Kidney (tissue), 14 donors: ENCODE results near the gene SMCO2. TPM values are rescaled to one million over a fixed set of nuclear protein-coding genes. Genes with fewer than 3 reads are reported as not detected.

Source experiments
- DNase-seq, 5 donors: peaks; one replicate each; pipeline ENCODE4 v3.0.0-alpha.2; 2013 to 2020
- FAIRE-seq: peaks from 2 replicates; lab custom pipeline; 2012; peaks lifted over from hg19 to GRCh38; lab: Jason Lieb, UNC
- H3K27ac ChIP-seq, 2 donors: one replicate each; pipeline ENCODE4 v1.7.0; 2013; ENCODE audit warnings: low read depth in 2 of 2, low read length in 2 of 2, inconsistent platforms in 1 of 2
- H3K27me3 ChIP-seq: one replicate; pipeline ENCODE4 v1.7.1; 2013; ENCODE audit warnings: low read length, inconsistent platforms; ENCODE audit not compliant: control insufficient read depth, insufficient read depth
- H3K36me3 ChIP-seq, 3 donors: one replicate each; pipeline versions ENCODE4 v1.7.0 to v1.7.1; 2013; ENCODE audit warnings: low read length in 3 of 3, control low read depth in 1 of 3, inconsistent platforms in 1 of 3; ENCODE audit not compliant: insufficient read depth in 3 of 3, control insufficient read depth in 2 of 3
- H3K4me1 ChIP-seq, 3 donors: one replicate each; pipeline versions ENCODE4 v1.7.0 to v1.7.1; 2013; ENCODE audit warnings: low read length in 3 of 3, inconsistent platforms in 1 of 3, low read depth in 1 of 3; ENCODE audit not compliant: control insufficient read depth in 2 of 3, insufficient read depth in 2 of 3
- H3K4me3 ChIP-seq, 3 donors: one replicate each; pipeline versions ENCODE4 v1.7.0 to v1.8.1; 2013; ENCODE audit warnings: low read length in 3 of 3, control low read depth in 1 of 3, inconsistent platforms in 1 of 3
- H3K9ac ChIP-seq, 3 donors: one replicate each; pipeline versions ENCODE4 v1.7.0 to v1.7.1; 2013; ENCODE audit warnings: low read length in 3 of 3, control low read depth in 1 of 3, inconsistent platforms in 1 of 3
- H3K9me3 ChIP-seq, 3 donors: one replicate each; pipeline versions ENCODE4 v1.7.0 to v1.7.1; 2013; ENCODE audit warnings: low read length in 3 of 3, control low read depth in 1 of 3, inconsistent platforms in 1 of 3; ENCODE audit not compliant: control insufficient read depth in 2 of 3, insufficient read depth in 1 of 3
- intact Hi-C: fragments of 100-400 bp; cut with DNase I; formaldehyde crosslinking; loops from one replicate; pipeline ENCODE4 v1.11.1; 2022
- polyA plus RNA-seq: library from polyadenylated mRNA; stranded (reverse); fragments of 350-450 nt; fragmentation: Illumina TruSeq; extraction: RNeasy Lipid Tissue Mini Kit (QIAGEN cat#74804); gene quantifications from one replicate; pipeline ENCODE4 v1.2.3, GENCODE V29; 2014; ENCODE audit warnings: low read depth, low replicate concordance; ENCODE audit not compliant: insufficient read depth
- total RNA-seq: library from RNA; stranded (reverse); fragmentation: NEBNext Ultra II Directional; extraction: Animal tissue kit (Norgen Biotek cat#: 25700); gene quantifications from one replicate; pipeline ENCODE4 v1.2.1, GENCODE V29; 2021
- TF ChIP-seq, protein P1 (sequence below): IDR thresholded peaks from 3 replicates; pipeline ENCODE4 v1.5.1; 2012; ENCODE audit warnings: mild to moderate bottlenecking, moderate library complexity, borderline replicate concordance; ENCODE audit not compliant: insufficient read depth; ENCODE audit errors: extremely low read depth
- donor health status: control.
- donor health status: control.
- donor health status: control.
- donor health status: control.
- donor health status: control.
- donor health status: DM: yes; HTN: yes; CAD: no.
- donor health status: Normal renal cell carcinoma (clear cell type).

The SMCO2 gene
- total and polyA plus RNA-seq, 2 donors from 2014 or later, result 0.38 TPM; not detected in 1

DNA sequence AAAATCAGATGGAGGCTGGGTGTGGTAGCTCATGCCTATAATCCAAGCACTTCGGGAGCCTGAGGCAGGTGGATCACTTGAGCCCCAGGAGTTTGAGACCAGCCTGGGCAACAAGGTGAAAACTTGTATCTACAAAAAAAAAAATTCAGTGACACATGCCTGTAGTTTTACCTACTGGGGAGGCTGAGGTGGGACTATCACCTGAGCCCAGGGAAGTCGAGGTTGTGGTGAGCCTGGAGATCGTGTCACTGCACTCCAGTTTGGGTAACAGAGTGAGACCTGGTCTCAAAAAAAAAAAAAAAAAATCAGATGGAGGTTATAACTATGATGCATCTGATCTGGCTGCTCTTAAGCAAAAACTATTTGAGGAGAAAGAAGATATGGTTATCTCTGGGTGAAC is 50.9 kb downstream of the SMCO2 start:
- Histone ChIP-seq H3K27me3 (no peaks in the 10 kb centered on the region), H3K36me3 (no peaks in the 10 kb centered on the region), H3K4me1 (no peaks in the 10 kb centered on the region), H3K9ac (no peak overlapping the region), H3K9me3 (no peaks in the 10 kb centered on the region), H3K27ac (no peak overlapping the region), H3K4me3 (no peak overlapping the region)
- no peak for FAIRE-seq
- DNase-seq, result no peak
- TF ChIP-seq, protein P1, sequence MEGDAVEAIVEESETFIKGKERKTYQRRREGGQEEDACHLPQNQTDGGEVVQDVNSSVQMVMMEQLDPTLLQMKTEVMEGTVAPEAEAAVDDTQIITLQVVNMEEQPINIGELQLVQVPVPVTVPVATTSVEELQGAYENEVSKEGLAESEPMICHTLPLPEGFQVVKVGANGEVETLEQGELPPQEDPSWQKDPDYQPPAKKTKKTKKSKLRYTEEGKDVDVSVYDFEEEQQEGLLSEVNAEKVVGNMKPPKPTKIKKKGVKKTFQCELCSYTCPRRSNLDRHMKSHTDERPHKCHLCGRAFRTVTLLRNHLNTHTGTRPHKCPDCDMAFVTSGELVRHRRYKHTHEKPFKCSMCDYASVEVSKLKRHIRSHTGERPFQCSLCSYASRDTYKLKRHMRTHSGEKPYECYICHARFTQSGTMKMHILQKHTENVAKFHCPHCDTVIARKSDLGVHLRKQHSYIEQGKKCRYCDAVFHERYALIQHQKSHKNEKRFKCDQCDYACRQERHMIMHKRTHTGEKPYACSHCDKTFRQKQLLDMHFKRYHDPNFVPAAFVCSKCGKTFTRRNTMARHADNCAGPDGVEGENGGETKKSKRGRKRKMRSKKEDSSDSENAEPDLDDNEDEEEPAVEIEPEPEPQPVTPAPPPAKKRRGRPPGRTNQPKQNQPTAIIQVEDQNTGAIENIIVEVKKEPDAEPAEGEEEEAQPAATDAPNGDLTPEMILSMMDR, result no peak
- intact Hi-C loops, result no loop called here

DNA sequence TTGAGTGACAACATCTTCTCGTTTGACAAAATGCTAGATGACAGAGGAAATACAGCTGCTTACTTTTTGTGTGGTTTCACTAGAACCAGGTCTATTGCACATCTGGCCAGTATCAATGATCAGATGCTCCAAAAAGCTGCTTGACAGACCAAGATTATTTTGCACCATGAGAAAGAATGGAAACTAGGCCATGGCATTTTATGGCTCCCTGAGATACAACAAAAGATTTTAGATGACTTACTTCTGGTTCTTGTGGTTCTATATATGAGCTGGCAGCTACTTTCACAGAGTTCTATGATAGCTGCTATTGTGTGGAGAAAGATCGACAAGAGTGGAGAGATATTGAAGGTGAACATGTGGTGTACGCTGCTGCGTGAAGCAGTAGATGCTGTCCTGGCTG is 51.6 kb downstream of the SMCO2 start:
- intact Hi-C loops, result no loop called here
- FAIRE-seq (no peak), DNase-seq (no peak)
- H3K9me3 ChIP-seq, result no peaks in the 10 kb centered on the region
- H3K4me3 ChIP-seq, result no peak overlapping the region
- H3K27ac ChIP-seq, result no peak overlapping the region
- TF ChIP-seq, protein P1, result no peak
- no peaks in the 10 kb centered on the region for H3K27me3 ChIP-seq
- no peaks in the 10 kb centered on the region for H3K4me1 ChIP-seq
- no peaks in the 10 kb centered on the region for H3K36me3 ChIP-seq
- H3K9ac ChIP-seq, result no peak overlapping the region

DNA sequence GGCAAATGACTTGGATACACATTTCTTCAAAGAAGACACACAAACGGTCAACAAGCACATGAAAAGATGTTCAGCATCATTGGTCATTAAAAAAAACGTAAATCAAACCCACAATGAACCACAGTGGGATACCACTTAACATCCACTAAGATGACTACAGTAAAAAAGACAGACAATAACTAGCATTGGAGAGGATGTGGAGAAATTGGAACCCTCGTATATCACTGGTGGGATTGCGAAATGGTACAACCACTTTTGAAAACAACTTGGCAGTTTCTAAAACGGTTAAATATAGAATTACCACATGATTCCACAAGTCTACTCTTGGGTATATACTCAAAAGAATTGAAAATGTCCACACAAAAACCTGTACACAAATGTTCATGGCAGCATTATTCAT is 52.2 kb downstream of the SMCO2 start:
- H3K9me3 ChIP-seq, result no peaks in the 10 kb centered on the region
- H3K4me1 ChIP-seq, result no peaks in the 10 kb centered on the region
- TF ChIP-seq, protein P1, result no peak
- no peak for DNase-seq
- no peaks in the 10 kb centered on the region for H3K36me3 ChIP-seq
- intact Hi-C loops, result no loop called here
- no peaks in the 10 kb centered on the region for H3K27me3 ChIP-seq
- H3K27ac ChIP-seq, result no peak overlapping the region
- FAIRE-seq, result no peak
- H3K9ac ChIP-seq, result no peak overlapping the region
- no peak overlapping the region for H3K4me3 ChIP-seq

DNA sequence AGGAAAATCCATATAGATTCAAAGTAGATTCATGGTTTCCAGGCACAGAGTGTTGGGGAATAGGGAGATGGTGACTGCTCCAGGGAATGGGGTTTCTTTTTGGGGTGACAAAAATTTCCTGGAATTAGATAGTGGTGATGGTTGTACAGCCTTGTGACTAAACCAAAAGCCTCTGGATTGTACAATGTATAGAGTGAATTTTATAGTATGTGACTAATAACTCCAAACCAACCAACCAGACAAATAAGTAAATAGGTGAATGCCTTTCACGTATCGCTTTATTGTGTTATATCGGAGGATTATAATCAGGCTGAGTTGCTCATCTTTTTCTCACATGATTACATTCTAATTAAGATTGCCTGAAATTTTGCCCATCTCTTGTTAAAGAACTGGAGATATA is 52.8 kb downstream of the SMCO2 start:
- H3K36me3 ChIP-seq, result no peaks in the 10 kb centered on the region
- H3K9me3 ChIP-seq, result no peaks in the 10 kb centered on the region
- FAIRE-seq (no peak), DNase-seq (no peak)
- no peaks in the 10 kb centered on the region for H3K4me1 ChIP-seq
- H3K4me3 ChIP-seq, result no peak overlapping the region
- no peak overlapping the region for H3K27ac ChIP-seq
- H3K9ac ChIP-seq, result no peak overlapping the region
- no peaks in the 10 kb centered on the region for H3K27me3 ChIP-seq
- intact Hi-C loops, result no loop called here
- TF ChIP-seq, protein P1, result no peak
